CD14-positive monocyte (primary cell): ENCODE measurements around the gene ST3GAL4. TPM values are rescaled to one million over a fixed set of nuclear protein-coding genes. Genes with fewer than 3 reads are reported as not detected.

Source experiments
- DNase-seq, 3 donors: peaks; one replicate each; pipeline ENCODE4 v3.0.0-alpha.2; 2011 to 2022
- H2AFZ ChIP-seq: 2 replicates; pipeline ENCODE4 v1.6.0; 2012; ENCODE audit warnings: mild to moderate bottlenecking, low read depth, low read length, inconsistent platforms; ENCODE audit not compliant: insufficient read depth, poor library complexity, severe bottlenecking
- H3K27ac ChIP-seq, 2 donors: 1 replicate in 1 of 2; 2 replicates in 1 of 2; pipeline ENCODE4 v1.5.1; 2012 to 2013; ENCODE audit warnings: low read length in 2 of 2, control low read depth in 1 of 2, inconsistent platforms in 1 of 2, low read depth in 1 of 2, mild to moderate bottlenecking in 1 of 2
- H3K27me3 ChIP-seq, 2 donors: one replicate each; pipeline versions ENCODE4 v1.6.0 to v1.6.1; 2011 to 2013; ENCODE audit warnings: low read length in 2 of 2; ENCODE audit not compliant: control insufficient read depth in 2 of 2, insufficient read depth in 2 of 2
- H3K36me3 ChIP-seq, 2 donors: replicated peaks in 1 of 2; 1 replicate in 1 of 2; 2 replicates in 1 of 2; pipeline versions ENCODE4 v1.5.1 to v1.6.1; 2012 to 2013; ENCODE audit warnings: low read length in 2 of 2, control low read depth in 1 of 2, inconsistent platforms in 1 of 2, mild to moderate bottlenecking in 1 of 2; ENCODE audit not compliant: insufficient read depth in 2 of 2, control insufficient read depth in 1 of 2
- H3K4me1 ChIP-seq, 2 donors: 1 replicate in 1 of 2; 2 replicates in 1 of 2; pipeline versions ENCODE4 v1.5.1 to v1.6.1; 2012 to 2013; ENCODE audit warnings: low read length in 2 of 2, control low read depth in 1 of 2, inconsistent platforms in 1 of 2, mild to moderate bottlenecking in 1 of 2, moderate library complexity in 1 of 2; ENCODE audit not compliant: insufficient read depth in 2 of 2, control insufficient read depth in 1 of 2
- H3K4me2 ChIP-seq: replicated peaks from 2 replicates; pipeline ENCODE3; 2012; ENCODE audit warnings: low read length, moderate library complexity, mild to moderate bottlenecking; ENCODE audit not compliant: poor library complexity, severe bottlenecking; ENCODE audit errors: extremely low read depth
- H3K4me3 ChIP-seq, 3 experiments: fragments of 200-600 bp in 1 of 3; sonication (generic) in 1 of 3; replicated peaks in 1 of 3; 1 replicate in 2 of 3; 2 replicates in 1 of 3; pipeline ENCODE4 v1.5.1; 2011 to 2013; ENCODE audit warnings: low read length in 3 of 3, mild to moderate bottlenecking in 3 of 3, control low read depth in 2 of 3, low read depth in 2 of 3, inconsistent platforms in 1 of 3, moderate library complexity in 1 of 3
- H3K79me2 ChIP-seq: 2 replicates; pipeline ENCODE4 v1.6.0; 2012; ENCODE audit warnings: mild to moderate bottlenecking, control low read depth, inconsistent platforms, low read length, moderate library complexity; ENCODE audit not compliant: insufficient read depth
- H3K9ac ChIP-seq: 2 replicates; pipeline ENCODE4 v1.6.0; 2017; ENCODE audit warnings: low read length, mild to moderate bottlenecking; ENCODE audit not compliant: insufficient read depth, poor library complexity, severe bottlenecking
- H3K9me3 ChIP-seq, 2 donors: replicated peaks in 1 of 2; 1 replicate in 1 of 2; 2 replicates in 1 of 2; pipeline versions ENCODE4 v1.5.1 to v1.6.1; 2012 to 2013; ENCODE audit warnings: low read length in 2 of 2, control low read depth in 1 of 2; ENCODE audit not compliant: control insufficient read depth in 1 of 2, insufficient read depth in 1 of 2
- H4K20me1 ChIP-seq: 2 replicates; pipeline ENCODE4 v1.6.0; 2012; ENCODE audit warnings: mild to moderate bottlenecking, low read length, control low read depth, moderate library complexity; ENCODE audit not compliant: insufficient read depth
- H3K27ac Mint-ChIP-seq, 7 donors: one replicate each; pipeline ENCODE4 v1.8.0; 2020; ENCODE audit warnings: mild to moderate bottlenecking in 7 of 7, mixed read lengths in 7 of 7, moderate library complexity in 6 of 7, inconsistent platforms in 2 of 7
- H3K27me3 Mint-ChIP-seq, 3 donors: one replicate each; pipeline ENCODE4 v1.8.0; 2021 to 2022; ENCODE audit warnings: low read depth in 3 of 3, mild to moderate bottlenecking in 3 of 3, mixed read lengths in 3 of 3, moderate library complexity in 3 of 3, inconsistent platforms in 1 of 3
- H3K36me3 Mint-ChIP-seq, 2 donors: one replicate each; pipeline ENCODE4 v1.8.0; 2020; ENCODE audit warnings: mixed read lengths in 2 of 2, inconsistent platforms in 1 of 2, mild to moderate bottlenecking in 1 of 2
- H3K4me1 Mint-ChIP-seq: one replicate; pipeline ENCODE4 v1.8.0; 2020; ENCODE audit warnings: mild to moderate bottlenecking, mixed read lengths
- H3K4me3 Mint-ChIP-seq, 2 donors: one replicate each; pipeline ENCODE4 v1.8.0; 2020; ENCODE audit warnings: mild to moderate bottlenecking in 2 of 2, mixed read lengths in 2 of 2, moderate library complexity in 1 of 2
- H3K9me3 Mint-ChIP-seq, 7 donors: one replicate each; pipeline ENCODE4 v1.8.0; 2020 to 2022; ENCODE audit warnings: mixed read lengths in 7 of 7, mild to moderate bottlenecking in 6 of 7, moderate library complexity in 6 of 7, inconsistent platforms in 2 of 7
- WGBS: methylation state at CpG from one replicate; pipeline ENCODE4 v1.1.5; 2013; ENCODE audit warnings: missing lambda C conversion rate; ENCODE audit not compliant: insufficient coverage; 5-methylcytosine and 5-hydroxymethylcytosine counted together
- intact Hi-C, 2 donors: fragments of 100-400 bp; cut with micrococcal nuclease; formaldehyde crosslinking; loops; one replicate each; pipeline versions ENCODE4 v1.15.0 to v1.15.1; 2023
- polyA plus RNA-seq, 3 donors: library from polyadenylated mRNA; depleted of rRNA in 1 of 3; unstranded in 2 of 3; stranded (reverse) in 1 of 3; fragments of 300-500 nt in 2 of 3; fragments of >200 nt in 1 of 3; fragmentation: Illumina TruSeq in 2 of 3; gene quantifications; 1 replicate in 2 of 3; 2 replicates in 1 of 3; pipeline ENCODE4 v1.2.3, GENCODE V29; 2012 to 2021
- small RNA-seq: library from RNA; depleted of rRNA; stranded (forward); fragments of <200 nt; gene quantifications from one replicate; pipeline ENCODE3, GENCODE V24; 2012; ENCODE audit warnings: low read depth; ENCODE audit not compliant: insufficient read length
- TF ChIP-seq, protein P1 (sequence below): fragments of 200-600 bp; IDR thresholded peaks from one replicate; pipeline ENCODE4 v1.8.0; 2022; ENCODE audit warnings: antibody characterized with exemption, mild to moderate bottlenecking

Gene ST3GAL4
- polyA plus RNA-seq, 3 donors: 7.8 to 14.3 (median 10.1) TPM

DNA sequence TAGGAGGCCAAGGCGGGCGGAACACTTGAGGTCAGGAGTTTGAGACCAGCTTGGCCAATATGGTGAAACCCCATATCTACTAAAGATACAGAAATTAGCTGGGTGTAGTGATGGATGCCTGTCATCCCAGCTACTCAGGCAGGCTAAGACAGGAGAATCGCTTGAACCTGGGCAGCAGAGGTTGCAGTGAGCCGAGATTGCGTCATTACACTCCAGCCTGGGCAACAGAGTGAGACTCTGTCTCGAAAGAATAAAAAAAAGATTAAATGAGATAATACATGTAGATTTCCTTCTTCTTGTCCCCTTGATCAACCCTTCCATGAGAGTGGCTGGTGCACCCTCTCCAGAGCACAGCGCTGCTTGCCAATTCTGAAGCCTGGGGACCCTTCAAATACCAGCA lies 106.9 kb downstream of the ST3GAL4 start:
- DNase-seq: no peak
- peaks cover 0 to 4% (median 0%) of the 10 kb centered on the region in 7 donors for H3K9me3 Mint-ChIP-seq
- 100% methylated on average over 1 of the region's 7 CpGs for WGBS
- Histone ChIP-seq H3K4me2 (no peak overlapping the region), H3K27ac (no peak overlapping the region), H3K27me3 (no peaks in the 10 kb centered on the region), H3K9me3 (no peaks in the 10 kb centered on the region), H3K36me3 (no peaks in the 10 kb centered on the region), H3K4me1 (peaks cover 33 to 38% of the 10 kb centered on the region in 2 donors), H4K20me1 (no peaks in the 10 kb centered on the region), H3K79me2 (no peaks in the 10 kb centered on the region), H2AFZ (no peak overlapping the region), H3K4me3 (no peak overlapping the region), H3K9ac (no peak overlapping the region)
- intact Hi-C loops: no loop called here
- TF ChIP-seq, protein P1, sequence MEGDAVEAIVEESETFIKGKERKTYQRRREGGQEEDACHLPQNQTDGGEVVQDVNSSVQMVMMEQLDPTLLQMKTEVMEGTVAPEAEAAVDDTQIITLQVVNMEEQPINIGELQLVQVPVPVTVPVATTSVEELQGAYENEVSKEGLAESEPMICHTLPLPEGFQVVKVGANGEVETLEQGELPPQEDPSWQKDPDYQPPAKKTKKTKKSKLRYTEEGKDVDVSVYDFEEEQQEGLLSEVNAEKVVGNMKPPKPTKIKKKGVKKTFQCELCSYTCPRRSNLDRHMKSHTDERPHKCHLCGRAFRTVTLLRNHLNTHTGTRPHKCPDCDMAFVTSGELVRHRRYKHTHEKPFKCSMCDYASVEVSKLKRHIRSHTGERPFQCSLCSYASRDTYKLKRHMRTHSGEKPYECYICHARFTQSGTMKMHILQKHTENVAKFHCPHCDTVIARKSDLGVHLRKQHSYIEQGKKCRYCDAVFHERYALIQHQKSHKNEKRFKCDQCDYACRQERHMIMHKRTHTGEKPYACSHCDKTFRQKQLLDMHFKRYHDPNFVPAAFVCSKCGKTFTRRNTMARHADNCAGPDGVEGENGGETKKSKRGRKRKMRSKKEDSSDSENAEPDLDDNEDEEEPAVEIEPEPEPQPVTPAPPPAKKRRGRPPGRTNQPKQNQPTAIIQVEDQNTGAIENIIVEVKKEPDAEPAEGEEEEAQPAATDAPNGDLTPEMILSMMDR: no peak
- H3K27ac Mint-ChIP-seq: no peak overlapping the region
- H3K4me1 Mint-ChIP-seq: peaks cover 30% of the 10 kb centered on the region
- no peak overlapping the region for H3K4me3 Mint-ChIP-seq
- no peaks in the 10 kb centered on the region for H3K36me3 Mint-ChIP-seq
- peaks cover 4 to 14% (median 14%) of the 10 kb centered on the region in 3 donors for H3K27me3 Mint-ChIP-seq

Small RNAs within 50 kb of the gene (small RNA-seq; reads per million reads assigned to genes)
- not detected for gene AP001318.3

Other genes with a start within 250 kb of the ST3GAL4 start
- 10 to 100 TPM in 2 of 3 donors, 1 to 10 TPM in 1; 9.0 to 15.5 (median 10.3) TPM for gene RPUSD4, start 144.0 kb upstream of the ST3GAL4 start, polyA plus RNA-seq
- 10 to 100 TPM; 13.6 to 18.7 (median 16.5) TPM for gene FAM118B, start 143.9 kb upstream of the ST3GAL4 start, polyA plus RNA-seq
- 100 to 1,000 TPM in 1 of 3 donors, 10 to 100 TPM in 2; 68.7 to 123 (median 87.6) TPM for gene SRPRA, start 86.8 kb upstream of the ST3GAL4 start, polyA plus RNA-seq
- gene FOXRED1, start 86.5 kb upstream of the ST3GAL4 start, polyA plus RNA-seq: 10 to 100 TPM; 15.2 to 18.0 (median 15.4) TPM
- 10 to 100 TPM in 2 of 3 donors, 1 to 10 TPM in 1; 7.0 to 13.8 (median 11.1) TPM for gene TIRAP, start 72.6 kb upstream of the ST3GAL4 start, polyA plus RNA-seq
- 10 to 100 TPM; 26.3 to 30.7 (median 30.4) TPM for gene DCPS, start 51.6 kb upstream of the ST3GAL4 start, polyA plus RNA-seq